Stimulated activated CD4-positive, alpha-beta T cell treated with anti-CD3 and anti-CD28 coated beads, TNF-alpha, amount 100 ng/mL, for 1 hour (primary cell): ENCODE measurements around the gene MED31.
"Not testable (repeated sequence)": the region's sequence is repeated elsewhere in the genome, so short reads cannot be mapped to it uniquely, and the experiment has no call there.

Experiments
- DNase-seq, 3 donors: peaks; one replicate each; pipeline ENCODE4 v3.0.0-alpha.2; 2020; ENCODE audit warnings: low read depth in 3 of 3, low spot score in 1 of 3

Gene MED31

GRCh38 chr17:6627019-6627418 lies 24.4 kb downstream of the MED31 start:
- no peak for DNase-seq

- no peak for DNase-seq
These were observed 24.8 kb downstream of the MED31 start for GRCh38 chr17:6626616-6627015.

- DNase-seq = no peak
These were observed 27.5 kb downstream of the MED31 start for GRCh38 chr17:6623941-6624340.

GRCh38 chr17:6611231-6611630 lies 40.2 kb downstream of the MED31 start:
- DNase-seq = no peak

GRCh38 chr17:6610011-6610410 lies 41.4 kb downstream of the MED31 start:
- DNase-seq = no peak

GRCh38 chr17:6608321-6608720 lies 43.1 kb downstream of the MED31 start:
- no peak for DNase-seq

- no peak for DNase-seq
These were observed 46.3 kb downstream of the MED31 start for GRCh38 chr17:6605142-6605541.

- DNase-seq = no peak
These were observed 47.6 kb downstream of the MED31 start for GRCh38 chr17:6603744-6604325.

- DNase-seq = no peak
These were observed 49.3 kb downstream of the MED31 start for GRCh38 chr17:6602141-6602540.

- DNase-seq = no peak
These were observed 52.0 kb downstream of the MED31 start for GRCh38 chr17:6599364-6599763.

- DNase-seq = no peak
These were observed 53.7 kb downstream of the MED31 start for GRCh38 chr17:6597727-6598126.

GRCh38 chr17:6596941-6597340 lies 54.5 kb downstream of the MED31 start:
- DNase-seq = no peak

GRCh38 chr17:6596511-6596910 lies 54.9 kb downstream of the MED31 start:
- DNase-seq = no peak

- DNase-seq = no peak
These were observed 55.3 kb downstream of the MED31 start for GRCh38 chr17:6596081-6596480.

- DNase-seq = not testable (repeated sequence)
These were observed 58.0 kb downstream of the MED31 start for GRCh38 chr17:6593371-6593770.
